SK-N-SH (cell line): ENCODE data around the gene CDH9.

ENCODE experiments used
- CTCF ChIP-seq: fragments of 200-600 bp; sonication (generic); IDR thresholded peaks from 2 replicates; pipeline ENCODE4 v1.6.1; 2017; ENCODE audit warnings: antibody characterized with exemption, mild to moderate bottlenecking, moderate library complexity
- EP300 ChIP-seq, 2 experiments: IDR thresholded peaks; 2 replicates each; pipeline versions ENCODE4 v1.4.0 to v1.6.1; 2012; ENCODE audit warnings: borderline replicate concordance in 1 of 2, low read depth in 1 of 2, low read length in 1 of 2
- MXI1 ChIP-seq: IDR thresholded peaks from 2 replicates; pipeline ENCODE4 v1.6.1; 2012; ENCODE audit warnings: mild to moderate bottlenecking, low read depth, low read length, improper control_type of control experiment
- RCOR1 ChIP-seq: fragments of 150-350 bp; IDR thresholded peaks from 2 replicates; pipeline ENCODE4 v1.6.1; 2017; ENCODE audit warnings: antibody characterized with exemption, low read length
- RXRA ChIP-seq: IDR thresholded peaks from 2 replicates; pipeline ENCODE4 v1.4.0; 2012; ENCODE audit warnings: low read depth, mild to moderate bottlenecking, borderline replicate concordance
- TEAD4 ChIP-seq: IDR thresholded peaks from 2 replicates; pipeline ENCODE4 v1.4.0; 2012; ENCODE audit warnings: mild to moderate bottlenecking, borderline replicate concordance; ENCODE audit not compliant: insufficient read depth
- TF ChIP-seq, protein P1 (sequence below): IDR thresholded peaks from 2 replicates; pipeline ENCODE4; 2012

DNA sequence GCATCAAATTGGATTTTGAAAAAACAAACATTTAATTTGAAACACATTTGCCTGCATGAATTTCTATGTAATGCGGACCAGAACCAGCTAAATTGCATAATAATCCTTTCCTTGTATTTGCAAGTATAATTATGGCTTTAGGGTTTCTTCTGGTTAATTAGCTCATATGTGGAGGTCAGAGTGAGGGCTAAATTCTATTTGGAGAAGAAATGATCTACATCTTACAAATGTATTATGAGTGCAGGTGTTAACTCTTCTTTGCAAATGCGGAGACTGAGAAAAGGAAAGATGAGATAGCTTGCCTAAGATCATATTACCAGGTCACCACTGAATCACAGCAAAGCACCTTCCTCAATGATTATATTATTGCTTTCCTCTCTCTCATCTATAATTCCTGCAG, 194.7 kb downstream of the CDH9 start:
- TF ChIP-seq MXI1 (no peak), EP300 (IDR thresholded peaks at IDR 0.05; ENCODE audit: borderline replicate concordance in 1 of 2, low read depth in 1 of 2, low read length in 1 of 2) (no peak), RCOR1 (no peak), RXRA (no peak), TEAD4 (no peak), CTCF (no peak)
- TF ChIP-seq, protein P1, sequence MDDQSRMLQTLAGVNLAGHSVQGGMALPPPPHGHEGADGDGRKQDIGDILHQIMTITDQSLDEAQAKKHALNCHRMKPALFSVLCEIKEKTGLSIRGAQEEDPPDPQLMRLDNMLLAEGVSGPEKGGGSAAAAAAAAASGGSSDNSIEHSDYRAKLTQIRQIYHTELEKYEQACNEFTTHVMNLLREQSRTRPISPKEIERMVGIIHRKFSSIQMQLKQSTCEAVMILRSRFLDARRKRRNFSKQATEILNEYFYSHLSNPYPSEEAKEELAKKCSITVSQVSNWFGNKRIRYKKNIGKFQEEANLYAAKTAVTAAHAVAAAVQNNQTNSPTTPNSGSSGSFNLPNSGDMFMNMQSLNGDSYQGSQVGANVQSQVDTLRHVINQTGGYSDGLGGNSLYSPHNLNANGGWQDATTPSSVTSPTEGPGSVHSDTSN: no peak
